Retina (tissue), 1 donor: ENCODE measurements around the gene ZNF132.

Experiments
- DNase-seq: peaks from one replicate; pipeline ENCODE4 v3.0.0-alpha.2; 2016

ZNF132 gene

DNA sequence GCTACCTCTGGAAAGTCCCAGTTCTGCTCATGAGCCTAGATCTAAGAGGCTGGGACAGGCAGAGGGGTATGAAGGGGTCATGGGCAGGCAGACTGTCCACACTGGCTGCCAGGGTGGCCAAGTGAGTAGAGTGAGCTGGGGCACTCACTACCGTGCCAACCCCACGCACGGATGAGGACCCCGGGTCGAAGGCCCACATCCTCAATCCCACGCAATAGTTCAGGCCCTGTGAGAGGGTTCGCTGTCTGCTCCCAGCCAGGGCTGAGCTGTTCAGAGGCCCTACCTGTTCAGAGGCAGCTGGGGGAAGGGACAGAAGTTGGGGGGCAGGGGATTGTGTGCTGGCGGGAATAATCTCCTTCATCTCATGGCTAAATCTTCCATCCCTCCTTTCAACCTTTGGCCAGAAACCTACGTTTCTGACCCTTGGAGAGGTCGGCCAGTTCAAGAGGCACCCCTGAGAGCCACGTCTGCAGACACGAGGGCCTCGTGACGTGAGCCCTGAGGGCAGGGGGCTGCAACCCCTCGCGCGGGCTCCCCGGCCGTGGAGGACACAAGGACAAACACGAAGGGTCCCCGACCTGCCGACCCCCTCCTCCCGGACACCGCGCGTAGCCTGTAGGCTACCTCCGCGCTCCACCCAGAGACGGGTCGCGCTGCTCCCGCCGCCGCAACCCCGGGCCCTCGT lies 53.9 kb downstream of the ZNF132 start:
- no peak for DNase-seq

DNA sequence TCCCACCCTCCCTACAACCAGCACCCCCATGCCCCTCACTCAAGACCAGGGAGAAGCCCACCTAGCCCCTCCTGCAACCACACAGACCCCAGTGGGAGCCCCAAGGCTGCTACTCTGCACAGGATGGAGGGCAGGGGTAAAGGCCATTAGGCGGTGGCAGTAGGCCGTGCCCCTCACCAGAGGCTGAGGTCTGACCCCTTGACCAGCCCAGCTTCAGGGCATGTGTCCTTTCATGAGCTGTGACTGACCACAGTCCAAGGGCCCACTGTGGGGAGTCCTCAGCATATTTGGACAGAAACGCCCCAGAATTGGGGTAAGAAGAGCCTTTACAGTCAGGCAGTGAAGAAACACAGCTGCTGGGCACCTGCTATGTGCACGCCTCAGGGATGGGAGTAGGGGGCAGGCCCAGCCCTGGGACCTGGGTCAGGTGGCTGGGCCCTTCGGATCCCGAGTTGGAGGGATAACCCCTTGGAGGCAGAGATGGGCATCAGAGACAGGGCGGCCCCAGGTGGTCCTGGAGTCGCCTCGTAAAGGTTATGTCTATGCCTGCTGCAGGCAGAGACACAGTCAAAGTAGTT lies 54.6 kb downstream of the ZNF132 start:
- DNase-seq: no peak

DNA sequence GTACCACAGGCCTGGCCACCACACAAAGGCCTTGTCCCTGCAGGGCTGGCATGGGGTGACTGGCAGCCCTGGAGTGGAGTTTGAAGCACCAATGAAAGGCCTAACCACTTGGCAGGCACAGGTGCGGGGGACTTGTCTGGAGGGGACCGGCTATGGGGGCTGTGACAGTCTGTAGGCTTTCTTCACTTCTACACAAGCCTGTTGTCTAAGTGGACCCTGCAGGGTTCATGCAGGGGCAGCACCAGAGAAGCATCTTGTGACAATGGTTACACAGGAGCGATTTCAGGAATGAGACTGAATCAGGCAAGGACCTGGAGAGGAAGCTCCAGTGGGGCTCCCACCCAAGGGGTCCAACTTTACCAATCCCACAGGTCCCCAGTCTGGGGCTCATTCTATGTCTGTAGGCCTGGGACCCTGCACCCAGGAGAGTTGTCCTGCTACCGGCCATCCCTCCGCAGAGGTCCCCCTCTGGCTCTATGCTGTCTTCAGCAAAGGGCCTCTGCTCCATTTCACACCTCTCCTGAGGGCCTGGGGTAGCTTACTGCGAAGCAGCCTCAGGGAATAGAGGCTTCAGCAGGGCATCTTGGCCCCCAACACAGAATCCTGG lies 56.9 kb downstream of the ZNF132 start:
- DNase-seq: no peak
